HG03460 (cell line): ENCODE measurements around the gene TBCD.

ENCODE experiments used
- ATAC-seq: cut with Tn5 transposase; IDR thresholded peaks from one replicate; pipeline ENCODE4 v1.9.1; 2021; ENCODE audit not compliant: unreplicated experiment

The TBCD gene

DNA sequence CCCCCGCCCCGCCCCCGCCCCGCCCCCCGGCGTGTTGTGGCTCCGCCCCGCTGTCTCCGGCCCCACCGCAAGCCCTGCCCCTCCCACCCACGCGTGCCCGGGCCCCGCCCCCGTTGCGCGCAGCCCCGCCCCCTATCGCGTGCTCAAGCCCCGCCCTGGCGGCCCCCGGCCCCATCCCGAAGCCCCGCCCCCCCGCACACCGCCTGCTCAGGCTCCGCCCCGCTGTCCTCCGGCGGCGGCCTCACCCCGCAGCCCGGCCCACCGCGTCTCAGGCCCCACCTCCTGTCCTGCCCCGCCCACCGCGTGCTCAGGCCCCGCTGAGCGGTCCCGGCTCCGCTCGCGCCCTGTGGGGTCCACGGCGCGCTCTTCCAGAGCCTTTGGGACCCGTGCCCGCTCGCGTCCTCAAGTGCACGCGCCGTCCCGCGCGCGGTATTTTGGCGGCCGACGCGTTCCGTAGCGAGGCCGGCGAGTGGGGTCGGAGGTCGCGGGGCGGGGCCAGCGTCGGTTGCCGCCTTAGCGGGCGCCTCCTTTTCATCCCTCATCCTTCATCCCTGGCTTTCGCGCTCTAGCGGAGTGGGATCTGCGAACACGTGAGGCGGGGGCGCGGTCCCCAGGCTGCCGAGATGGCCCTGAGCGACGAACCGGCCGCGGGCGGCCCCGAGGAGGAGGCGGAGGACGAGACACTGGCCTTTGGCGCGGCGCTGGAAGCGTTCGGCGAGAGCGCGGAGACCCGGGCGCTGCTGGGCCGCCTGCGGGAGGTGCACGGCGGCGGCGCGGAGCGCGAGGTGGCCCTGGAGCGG lies at the start of gene TBCD:
Gene TBCD (plus strand): TSS at position 495 of the 800 bp plus-strand sequence. CDS start 129 bp downstream, at position 624.
- peak; percentile 72 for ATAC-seq

DNA sequence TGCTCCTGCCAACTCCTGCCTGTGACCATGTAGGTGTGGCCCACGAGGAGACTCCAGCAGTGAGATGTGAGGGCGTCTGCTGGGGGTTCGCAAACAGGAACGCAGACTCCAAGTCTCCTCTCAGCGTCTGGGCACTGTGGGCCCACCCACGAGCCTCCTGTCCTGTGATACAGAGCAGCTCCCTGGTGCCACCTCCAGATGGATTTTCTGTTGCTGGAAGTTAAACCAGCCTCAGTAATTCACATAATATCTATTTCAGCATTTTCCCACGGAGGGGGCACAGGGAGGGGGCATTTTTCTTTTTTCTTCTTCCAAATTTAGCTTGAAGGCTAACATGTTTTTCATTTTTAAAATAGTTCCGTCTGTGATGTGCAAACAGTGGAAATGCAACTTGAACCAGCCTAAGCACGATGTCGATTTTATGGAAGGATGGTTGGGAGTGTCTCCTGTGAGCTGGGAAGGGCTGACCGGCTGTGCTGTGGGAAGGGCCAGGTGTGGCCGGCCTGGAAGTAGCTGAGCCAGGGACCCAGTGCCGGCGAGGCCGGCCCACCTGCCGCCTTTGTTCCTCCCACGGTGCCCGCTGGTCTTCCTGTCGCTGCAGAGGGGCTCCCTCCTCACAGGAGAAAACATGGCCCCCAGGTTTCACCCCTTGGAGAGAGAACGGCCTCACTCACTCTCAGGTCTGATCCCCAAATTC lies 49.5 kb upstream of the TBCD start:
- ATAC-seq = no peak

- no peak for ATAC-seq
These were observed 48.7 kb upstream of the TBCD start for GRCh38 chr17:82703036-82703745.

GRCh38 chr17:82703935-82704865 lies 47.7 kb upstream of the TBCD start:
- ATAC-seq = no peak

DNA sequence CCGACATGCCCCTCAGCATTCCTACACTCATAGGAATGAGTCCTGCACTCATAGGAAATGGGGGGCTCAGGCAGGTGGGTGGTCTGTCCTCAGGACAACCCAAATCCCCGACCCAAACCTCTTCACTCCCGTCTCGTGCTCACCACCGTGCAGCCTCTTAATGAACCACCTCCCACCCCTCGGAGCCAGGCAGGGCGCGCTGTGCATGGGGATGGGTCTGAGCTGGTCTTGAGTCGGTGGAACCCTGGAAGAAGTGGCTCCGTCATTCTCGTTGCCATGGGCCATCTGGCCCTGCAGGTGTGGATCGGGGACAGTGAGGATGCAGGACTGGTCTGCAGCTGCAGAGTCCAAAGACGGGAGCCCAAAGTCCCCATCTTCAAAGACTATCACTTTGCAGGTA lies 47.0 kb upstream of the TBCD start:
- ATAC-seq = no peak

GRCh38 chr17:82705756-82706155 lies 46.1 kb upstream of the TBCD start:
- no peak for ATAC-seq

DNA sequence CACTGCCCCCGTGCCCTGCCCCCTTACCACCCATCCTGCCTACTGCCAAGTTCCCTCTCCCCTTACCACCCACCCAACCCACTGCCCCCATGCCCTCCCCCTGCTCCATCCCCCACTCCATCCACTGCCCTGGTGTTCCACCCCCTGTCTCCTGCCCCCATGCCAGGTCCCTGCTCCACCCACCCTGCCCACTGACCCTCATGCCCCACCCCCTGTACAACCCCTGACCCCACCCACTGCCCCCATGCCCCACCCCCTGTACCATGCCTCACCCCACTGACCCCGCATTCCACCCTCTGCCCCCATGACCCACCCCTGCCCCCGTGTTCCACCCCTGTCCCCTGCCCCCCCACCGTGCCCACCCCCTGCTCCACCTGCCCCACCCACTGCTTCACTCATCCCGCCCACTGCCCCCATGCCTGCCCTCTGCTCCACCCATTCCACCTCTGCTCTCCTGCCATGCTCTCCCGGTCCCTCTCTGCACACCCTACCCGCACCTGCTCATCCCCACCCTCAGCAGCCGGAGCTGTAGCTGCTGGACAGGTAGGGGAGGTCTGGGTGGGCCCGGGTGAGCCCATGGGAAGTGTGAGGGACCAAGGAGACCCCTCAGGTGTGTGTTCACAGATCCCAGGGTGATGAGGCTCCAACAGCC lies 42.7 kb upstream of the TBCD start:
- ATAC-seq = no peak

DNA sequence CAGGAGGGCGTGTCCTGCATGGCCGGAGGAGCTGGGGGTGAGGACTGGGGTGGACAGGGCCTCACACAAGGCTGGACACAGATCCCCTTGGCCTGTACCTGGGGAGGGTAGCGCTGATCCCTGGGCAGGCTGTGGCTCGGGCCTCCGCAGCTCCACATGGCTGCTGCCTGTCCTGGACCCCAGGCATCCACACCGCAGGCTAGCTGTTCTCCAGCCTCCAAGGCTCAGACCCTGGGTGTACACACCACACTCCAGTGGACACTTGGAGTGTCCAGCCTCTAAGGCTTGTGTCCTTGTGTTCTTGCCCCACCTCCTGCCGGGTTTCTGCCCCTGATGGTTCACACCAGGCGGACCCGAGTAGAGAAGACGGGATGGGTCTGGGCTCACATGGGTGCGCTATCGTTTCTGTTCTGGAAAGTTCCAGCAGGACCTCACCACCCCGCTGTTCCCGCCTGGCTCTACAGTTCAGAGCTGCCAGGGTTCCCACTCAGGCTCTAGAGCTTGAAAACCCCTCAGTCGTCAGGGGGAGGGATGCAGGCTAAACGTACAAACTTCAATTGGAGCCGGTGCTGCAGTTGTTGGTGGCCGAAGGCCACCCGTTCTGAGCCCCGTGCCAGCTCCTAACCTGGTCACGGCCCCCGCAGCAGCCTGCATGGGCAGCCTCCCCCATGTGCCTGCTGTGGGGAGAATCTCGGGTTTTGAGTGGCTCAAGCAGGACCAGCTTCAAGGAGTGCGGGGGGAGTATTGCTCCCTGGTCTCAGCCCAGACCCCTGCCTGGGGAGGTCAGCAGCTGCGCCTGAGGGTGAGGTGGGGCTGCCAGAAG lies 42.0 kb upstream of the TBCD start:
- ATAC-seq = no peak

GRCh38 chr17:82710499-82711232 lies 41.2 kb upstream of the TBCD start:
- ATAC-seq = no peak

GRCh38 chr17:82713071-82713723 lies 38.7 kb upstream of the TBCD start:
- no peak for ATAC-seq

GRCh38 chr17:82716203-82717010 lies 35.5 kb upstream of the TBCD start, which contains the start of gene FN3KRP:
Gene FN3KRP, plus strand, starts transcription at chr17:82716706. Its CDS starts 50 bp downstream, at chr17:82716756.
- ATAC-seq = peak; percentile 65

DNA sequence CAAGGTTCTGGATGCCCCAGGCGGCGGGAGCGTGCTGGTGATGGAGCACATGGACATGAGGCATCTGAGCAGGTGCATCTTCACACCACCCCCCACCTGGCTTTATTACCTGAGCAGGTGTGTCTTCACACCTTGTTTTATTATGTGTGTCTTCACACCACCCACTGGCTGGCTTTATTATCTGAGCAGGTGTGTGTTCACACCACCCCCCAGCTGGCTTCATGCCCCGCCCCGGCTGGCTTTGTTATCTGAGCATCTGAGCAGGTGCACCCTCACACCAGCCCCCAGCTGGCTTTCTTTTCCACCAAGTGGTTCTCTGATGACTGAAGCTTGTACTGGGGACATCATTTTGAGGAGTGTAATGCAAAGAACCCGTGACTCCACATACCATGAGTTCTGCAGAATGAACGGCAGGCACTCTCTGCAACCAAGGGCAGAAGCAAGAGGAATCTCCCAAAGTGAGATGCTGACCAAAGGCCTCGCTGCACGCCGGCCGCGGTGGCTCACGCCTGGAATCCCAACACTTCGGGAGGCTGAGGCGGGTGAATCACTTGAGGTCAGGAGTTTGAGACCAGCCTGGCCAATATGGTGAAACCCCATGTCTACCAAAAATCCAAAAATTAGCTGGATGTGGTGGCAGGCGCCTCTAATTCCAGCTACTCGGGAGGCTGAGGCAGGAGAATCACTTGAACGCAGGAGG lies 32.7 kb upstream of the TBCD start:
- no peak for ATAC-seq

DNA sequence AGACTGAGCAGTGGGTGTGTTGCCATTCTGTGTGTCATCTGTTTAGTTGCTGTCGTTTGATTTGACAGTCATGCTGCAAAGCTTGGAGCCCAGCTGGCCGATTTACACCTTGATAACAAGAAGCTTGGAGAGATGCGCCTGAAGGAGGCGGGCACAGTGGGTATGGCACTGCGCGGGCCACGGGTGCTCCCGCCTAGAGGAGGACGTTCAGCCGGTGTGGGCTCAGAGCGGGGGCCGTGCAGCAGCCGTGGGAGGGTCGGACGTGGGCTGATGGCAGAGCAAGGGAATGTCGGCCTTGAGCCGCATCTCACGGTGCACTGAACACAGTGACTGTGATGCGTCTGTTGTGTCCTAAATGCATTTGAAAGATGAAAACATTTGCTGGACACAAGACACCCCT lies 31.7 kb upstream of the TBCD start:
- ATAC-seq = no peak

DNA sequence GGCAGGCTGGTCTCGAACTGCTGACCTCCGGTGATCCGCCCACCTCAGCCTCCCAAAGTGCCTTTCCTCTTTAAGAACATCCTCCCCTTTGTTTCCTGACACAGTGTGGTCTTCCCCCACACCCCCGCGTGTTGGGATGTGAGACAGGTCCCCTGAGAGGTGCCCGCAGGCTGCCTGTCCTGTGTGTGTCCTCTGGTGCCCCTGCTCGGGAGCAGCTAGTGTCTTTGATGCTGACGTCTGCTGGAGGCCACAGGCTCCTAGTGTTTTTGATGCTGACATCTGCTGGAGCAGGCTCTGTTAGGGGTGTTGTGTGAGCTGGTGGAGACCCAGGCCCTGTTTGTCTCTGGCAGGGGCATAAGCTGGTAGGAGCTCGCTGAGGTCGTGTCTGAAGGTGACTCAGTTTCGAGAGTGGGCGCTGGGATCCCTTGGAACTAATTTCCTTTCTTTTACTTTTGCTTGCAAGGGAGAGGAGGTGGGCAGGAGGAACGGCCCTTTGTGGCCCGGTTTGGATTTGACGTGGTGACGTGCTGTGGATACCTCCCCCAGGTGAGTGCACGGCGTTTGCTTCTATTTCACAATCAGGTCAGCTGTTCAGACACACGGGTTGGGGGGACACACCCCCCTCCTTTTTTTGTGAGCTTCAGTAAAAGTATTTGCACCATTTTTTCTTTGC lies 29.4 kb upstream of the TBCD start:
- ATAC-seq = no peak

GRCh38 chr17:82723169-82723807 lies 28.6 kb upstream of the TBCD start:
- ATAC-seq = no peak

- ATAC-seq = no peak
These were observed 25.4 kb upstream of the TBCD start for GRCh38 chr17:82726427-82726826.
